ENCODE data around the gene ANTKMT.

DNA sequence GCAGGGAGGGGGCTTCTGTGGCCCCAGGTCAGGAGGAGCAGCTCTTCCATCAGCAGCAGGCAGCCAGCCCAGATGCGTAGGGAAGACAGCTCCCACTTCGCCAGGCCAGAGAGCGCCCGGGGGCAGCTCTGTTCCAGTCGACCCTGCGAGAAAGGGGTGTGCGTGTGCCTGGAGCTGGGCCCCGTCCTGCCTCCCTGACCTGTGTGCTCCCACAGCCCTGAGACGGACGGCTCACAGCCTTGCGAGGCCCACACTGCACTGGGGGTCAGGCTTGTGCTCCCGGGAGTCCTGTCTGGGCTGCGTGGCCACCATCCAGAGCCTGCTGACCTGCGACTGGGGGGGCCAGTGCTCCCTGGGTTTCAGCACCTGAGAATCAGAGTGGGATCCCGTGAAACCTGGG, 39.1 kb downstream of the ANTKMT start:
- TF ChIP-seq, protein P1, sequence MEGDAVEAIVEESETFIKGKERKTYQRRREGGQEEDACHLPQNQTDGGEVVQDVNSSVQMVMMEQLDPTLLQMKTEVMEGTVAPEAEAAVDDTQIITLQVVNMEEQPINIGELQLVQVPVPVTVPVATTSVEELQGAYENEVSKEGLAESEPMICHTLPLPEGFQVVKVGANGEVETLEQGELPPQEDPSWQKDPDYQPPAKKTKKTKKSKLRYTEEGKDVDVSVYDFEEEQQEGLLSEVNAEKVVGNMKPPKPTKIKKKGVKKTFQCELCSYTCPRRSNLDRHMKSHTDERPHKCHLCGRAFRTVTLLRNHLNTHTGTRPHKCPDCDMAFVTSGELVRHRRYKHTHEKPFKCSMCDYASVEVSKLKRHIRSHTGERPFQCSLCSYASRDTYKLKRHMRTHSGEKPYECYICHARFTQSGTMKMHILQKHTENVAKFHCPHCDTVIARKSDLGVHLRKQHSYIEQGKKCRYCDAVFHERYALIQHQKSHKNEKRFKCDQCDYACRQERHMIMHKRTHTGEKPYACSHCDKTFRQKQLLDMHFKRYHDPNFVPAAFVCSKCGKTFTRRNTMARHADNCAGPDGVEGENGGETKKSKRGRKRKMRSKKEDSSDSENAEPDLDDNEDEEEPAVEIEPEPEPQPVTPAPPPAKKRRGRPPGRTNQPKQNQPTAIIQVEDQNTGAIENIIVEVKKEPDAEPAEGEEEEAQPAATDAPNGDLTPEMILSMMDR (IDR thresholded peaks at IDR 0.05): no peak
- no peak for TF ChIP-seq EZH2 (IDR thresholded peaks at IDR 0.05)
